HG03175 (cell line): ENCODE results near the gene RARRES2.
A peak's percentile ranks its signal among the peaks of the same experiment; 100 is the strongest.
"Not testable (repeated sequence)": the region's sequence is repeated elsewhere in the genome, so short reads cannot be mapped to it uniquely, and the experiment has no call there.

ENCODE experiments used
- ATAC-seq: cut with Tn5 transposase; IDR thresholded peaks from one replicate; pipeline ENCODE4 v1.9.1; 2021; ENCODE audit warnings: mild to moderate bottlenecking, moderate library complexity; ENCODE audit not compliant: unreplicated experiment

The RARRES2 gene

DNA sequence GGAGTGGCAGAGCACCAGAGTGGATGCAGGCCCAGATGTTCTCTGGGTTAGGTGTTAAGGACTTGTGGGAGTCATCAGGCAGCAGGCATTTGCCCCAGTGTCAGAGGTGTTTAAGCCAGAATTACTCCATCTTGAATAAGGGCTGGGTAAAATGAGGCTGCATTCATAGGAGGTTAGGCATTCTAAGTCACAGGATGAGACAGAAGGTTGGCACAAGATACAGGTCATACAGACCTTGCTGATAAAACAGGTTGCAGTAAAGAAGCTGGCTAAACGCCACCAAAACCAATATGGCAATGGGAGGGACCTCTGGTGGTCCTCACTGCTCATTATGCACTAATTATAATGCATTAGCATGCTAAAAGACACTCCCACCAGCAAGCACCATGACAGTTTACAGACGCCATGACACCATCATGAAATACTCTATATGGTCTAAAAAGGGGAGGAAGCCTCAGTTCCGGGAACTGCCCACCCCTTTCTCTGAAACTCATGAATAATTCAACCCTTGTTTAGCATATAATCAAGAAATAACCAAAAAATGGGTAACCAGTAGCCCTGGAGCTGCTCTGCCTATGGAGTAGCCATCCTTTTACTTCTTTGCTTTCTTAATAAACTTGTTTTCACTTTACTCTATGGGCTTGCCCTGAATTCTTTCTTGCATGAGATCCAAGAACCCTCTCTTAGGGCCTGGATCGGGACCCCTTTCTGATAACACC, 19.2 kb downstream of the RARRES2 start:
- ATAC-seq, result peak; percentile 33

DNA sequence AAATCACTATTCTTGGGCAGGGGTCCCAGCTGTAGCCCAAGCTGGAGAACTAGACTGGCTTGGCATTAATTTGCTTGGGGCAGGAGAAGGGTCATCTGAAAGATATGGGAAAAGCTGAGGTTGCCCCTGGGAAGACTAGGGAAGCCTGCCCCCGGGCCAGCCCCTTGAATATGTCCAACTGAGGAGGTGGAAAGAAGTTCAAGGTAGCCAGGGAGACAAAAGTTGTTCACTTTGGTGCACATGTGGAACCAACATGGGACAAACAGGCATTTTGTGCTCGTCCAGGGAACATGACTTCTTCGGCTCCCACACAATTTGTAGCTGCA, 19.7 kb downstream of the RARRES2 start:
- no peak for ATAC-seq

DNA sequence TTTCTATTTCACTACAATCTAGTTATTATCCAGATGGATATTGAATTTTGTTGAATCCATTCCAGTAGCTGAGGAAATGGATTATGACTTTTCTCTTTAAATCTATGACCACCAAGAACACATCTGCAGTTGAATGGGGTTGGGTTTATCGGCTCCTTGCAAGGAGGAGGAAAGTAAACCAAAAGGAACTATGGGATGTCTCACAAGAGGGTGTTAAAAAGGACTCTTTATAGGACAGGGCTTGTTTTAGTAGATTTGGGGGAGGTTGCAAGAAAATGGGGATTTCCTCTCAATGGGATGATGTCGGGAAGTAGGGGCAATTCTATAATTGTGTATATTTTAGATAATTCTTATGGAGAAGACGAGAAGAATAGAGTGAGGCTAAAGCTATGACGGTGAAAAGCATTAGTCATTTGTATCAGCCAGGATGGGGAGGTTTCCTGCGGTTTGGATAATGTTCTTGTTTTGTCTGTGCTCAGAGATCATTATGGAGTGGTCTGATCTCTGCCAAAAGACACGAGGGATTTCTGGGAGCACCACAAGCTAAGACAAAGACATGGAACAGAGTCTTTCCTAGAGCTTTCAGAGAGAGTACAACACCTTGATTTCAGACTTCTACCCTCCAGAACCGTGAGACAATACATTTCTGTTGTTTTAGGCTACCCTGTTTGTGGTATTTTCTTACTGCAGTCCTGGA, 23.5 kb downstream of the RARRES2 start:
- ATAC-seq, result no peak

DNA sequence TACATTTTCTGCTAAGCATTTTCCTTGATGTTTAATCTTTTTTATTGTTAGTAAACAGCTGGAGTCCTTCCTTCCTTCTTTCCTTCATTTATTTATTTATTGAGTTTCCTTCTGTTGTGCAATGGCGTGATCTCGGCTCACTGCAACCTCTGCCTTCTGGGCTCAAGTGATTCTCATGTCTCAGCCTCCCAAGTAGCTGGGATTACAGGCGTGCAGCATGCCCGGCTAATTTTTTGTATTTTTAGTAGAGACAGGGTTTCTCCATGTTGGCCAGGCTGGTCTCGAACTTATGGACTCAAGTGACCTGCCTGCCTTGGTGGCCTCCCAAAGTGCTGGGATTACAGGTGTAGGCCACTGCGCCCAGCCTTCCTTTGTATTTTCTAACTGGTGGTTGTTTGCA, 24.4 kb downstream of the RARRES2 start:
- not testable (repeated sequence) for ATAC-seq

DNA sequence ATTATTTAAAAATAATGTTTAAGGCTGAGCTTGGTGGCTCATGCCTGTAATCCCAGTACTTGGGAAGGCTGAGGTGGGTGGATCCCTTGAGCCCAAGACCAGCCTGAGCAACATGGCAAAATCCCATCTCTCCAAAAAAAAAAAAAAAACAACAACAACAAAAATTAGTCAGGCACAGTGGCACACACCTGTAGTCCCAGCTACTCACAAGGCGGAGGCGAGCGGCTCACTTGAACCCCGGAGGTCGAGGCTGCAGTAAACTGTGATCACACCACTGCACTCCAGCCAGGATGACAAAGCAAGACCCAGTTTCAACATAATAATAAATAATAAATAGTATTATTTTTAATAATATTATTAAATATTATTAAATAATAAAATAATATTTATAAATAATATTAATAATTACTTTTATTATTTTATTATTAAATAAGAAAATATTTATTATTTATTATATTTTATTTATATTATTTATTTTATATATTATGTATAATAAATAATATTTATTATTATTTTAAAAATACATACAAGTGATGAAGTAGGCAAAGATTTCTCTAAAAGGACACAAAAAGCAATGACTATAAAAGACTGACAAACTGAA, 26.7 kb downstream of the RARRES2 start:
- ATAC-seq, result no peak

DNA sequence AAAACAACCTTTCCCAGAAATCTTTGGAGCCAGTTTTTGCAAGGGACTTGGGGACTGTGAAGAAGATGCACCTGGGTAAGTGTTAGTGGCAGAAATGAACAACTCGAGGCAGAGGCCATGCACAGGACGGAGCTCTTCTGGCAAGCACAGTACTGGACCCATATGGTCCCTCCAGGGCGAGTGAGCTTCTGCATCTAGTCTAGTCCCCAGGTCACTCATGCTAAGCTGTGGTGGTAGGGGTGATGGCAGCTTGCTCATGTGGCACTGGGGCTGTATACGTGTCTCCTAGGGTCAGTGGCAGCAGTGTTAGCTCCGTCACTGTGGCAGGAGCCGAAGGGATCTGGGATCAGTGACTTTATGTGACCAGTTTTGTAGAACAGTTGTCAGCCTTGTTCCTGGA, 27.6 kb downstream of the RARRES2 start:
- ATAC-seq, result no peak

DNA sequence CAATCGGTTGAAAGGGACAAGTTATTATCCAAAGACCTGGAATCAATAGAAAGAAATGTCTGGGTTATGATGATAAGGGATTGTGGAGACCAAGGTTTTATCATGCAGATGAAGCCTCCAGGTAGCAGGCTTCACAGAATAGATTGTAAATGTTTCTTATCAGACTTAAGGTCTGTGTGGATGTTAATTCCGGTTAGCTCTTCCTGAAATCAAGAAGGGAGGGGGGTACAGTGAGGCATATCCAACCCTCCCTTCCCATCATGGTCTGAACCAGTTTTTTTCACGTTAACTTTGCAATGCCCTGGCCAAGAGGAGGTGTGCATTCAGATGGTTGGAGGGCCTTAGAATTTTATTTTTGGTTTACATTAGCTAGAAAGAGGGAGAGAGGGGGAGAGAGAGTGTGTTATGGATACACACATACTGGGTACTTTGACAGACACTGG, 28.0 kb downstream of the RARRES2 start:
- ATAC-seq, result no peak

DNA sequence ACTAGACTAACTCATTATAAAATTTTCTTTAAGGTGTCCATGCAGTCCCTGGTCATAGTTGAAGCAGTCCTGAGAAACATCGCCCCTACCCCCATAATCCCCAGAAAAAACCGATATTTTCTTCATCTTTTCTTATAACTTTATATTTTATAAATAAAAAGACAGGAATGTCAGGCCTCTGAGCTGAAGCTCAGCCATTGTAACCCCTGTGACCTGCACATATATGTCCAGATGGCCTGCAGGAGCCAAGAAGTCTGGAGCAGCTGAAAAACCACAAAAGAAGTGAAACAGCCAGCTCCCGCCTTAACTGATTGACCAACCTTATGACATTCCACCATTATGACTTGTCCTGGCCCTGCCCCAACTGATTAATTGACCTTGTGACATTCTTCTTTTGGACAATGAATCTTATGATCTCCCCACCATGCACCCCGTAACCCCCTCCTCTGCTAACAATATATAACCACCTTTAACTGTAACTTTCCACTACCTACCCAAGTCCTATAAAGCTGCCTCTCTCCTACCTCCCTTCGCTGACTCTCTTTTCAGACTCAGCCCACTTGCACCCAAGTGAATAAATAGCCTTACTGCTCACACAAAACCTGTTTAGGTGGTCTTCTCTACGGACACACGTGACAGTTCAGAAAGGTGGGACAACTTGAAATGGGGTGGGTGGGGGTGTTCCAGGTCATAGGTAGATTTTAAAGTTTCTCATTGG, 28.6 kb downstream of the RARRES2 start:
- ATAC-seq, result not testable (repeated sequence)

DNA sequence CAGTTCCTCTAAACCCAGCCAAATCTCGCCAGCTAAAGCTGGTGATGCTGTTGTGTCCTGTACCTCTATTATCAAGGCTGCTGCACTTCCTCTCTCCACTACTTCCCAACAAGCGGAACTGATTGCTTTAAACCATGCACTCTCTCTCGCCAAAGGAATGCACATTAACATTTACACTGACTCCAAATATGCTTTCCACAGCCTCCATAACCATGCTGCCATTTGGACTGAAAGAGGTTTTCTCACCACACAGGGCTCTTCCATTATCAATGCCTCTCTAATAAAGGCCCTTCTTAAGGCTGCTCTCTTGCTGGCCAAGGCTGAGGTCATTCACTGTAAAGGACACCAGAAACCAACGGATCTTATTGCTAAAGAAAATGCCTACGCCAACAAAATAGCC, 29.7 kb downstream of the RARRES2 start:
- no peak for ATAC-seq

DNA sequence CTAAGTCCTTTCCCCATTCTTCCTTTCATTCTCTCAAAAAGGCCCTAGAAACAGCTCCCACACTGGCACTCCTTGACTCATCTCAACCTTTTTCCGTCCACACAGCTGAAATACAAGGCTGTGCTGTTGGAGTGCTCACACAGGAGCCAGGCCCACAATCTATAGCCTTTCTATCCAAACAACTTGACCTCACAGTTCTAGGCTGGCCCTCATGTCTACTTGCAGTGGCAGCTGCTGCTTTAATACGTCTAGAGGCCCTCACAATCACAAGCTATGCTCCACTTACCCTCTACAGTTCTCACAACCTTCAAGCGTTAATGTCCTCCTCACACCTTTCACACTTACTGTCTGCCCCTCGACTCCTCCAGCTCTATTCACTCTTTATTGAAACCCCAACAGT, 30.3 kb downstream of the RARRES2 start:
- ATAC-seq, result no peak

DNA sequence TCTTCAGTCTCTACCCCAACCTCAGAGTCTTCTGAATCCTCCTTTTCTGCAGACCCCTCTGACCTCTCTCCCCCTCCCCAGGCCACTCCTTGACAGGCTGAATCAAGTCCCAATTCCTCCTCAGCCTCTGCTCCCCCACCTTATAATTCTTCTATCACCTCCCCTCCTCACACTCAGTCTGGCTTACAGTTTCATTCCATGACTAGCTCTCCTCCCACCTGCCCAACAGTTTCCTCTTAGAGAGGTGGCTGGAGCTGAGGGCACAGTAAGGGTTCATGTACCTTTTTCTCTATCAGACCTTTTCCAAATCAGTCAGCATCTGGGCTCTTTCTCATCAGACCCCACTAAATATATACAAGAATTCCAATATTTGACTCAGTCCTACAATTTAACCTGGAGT, 32.9 kb downstream of the RARRES2 start:
- no peak for ATAC-seq

DNA sequence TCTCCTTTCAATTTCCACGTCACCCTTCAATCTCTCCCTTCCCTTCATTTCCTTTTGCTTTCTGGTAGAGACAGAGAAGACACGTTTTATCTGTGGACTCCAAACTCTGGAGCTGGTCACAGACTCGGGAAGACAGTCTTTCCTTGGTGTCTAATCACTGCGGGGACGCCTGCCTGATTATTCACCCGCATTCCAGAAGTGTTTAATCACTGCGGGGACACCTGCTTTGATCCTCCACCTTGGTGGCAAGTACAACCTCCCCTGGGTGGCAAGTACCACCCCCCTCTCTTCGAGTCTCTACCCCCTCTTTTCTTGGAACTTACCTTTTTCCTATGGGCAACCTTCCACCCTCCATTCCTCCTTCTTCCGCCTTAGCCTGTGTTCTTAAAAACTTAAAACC, 33.5 kb downstream of the RARRES2 start:
- ATAC-seq, result no peak

DNA sequence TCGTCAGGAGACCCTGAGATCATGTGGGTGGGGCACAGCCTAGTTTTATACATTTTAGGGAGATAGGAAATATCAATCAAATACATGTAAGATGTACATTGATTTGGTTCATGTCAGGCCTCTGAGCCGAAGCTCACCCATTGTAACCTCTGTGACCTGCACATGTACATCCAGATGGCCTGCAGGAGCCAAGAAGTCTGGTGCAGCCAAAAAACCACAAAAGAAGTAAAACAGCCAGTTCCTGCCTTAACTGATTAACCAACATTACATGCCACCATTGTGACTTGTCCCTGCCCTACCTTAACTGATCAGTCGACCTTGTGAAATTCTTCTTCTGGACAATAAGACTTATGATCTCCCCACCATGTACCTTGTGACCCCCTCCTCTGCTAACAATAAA, 34.3 kb downstream of the RARRES2 start:
- no peak for ATAC-seq

DNA sequence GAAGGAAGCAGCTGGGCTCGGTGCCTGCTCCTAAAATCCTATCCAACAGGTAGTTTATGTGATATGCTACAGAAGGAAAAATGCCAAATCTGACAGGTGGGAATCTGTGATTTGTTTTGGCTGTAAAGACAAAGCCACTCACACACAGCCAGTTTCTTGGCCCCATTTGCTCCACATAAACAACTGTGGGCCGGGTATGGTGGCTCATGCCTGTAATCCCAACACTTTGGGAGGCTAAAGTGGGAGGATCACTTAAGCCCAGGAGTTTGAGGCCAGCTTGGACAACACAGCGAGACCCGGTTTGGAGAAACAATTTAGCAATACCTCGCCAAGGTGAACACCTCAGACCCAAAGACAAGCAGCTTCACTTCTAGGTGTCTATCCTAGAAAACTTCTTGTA, 35.1 kb downstream of the RARRES2 start:
- not testable (repeated sequence) for ATAC-seq

DNA sequence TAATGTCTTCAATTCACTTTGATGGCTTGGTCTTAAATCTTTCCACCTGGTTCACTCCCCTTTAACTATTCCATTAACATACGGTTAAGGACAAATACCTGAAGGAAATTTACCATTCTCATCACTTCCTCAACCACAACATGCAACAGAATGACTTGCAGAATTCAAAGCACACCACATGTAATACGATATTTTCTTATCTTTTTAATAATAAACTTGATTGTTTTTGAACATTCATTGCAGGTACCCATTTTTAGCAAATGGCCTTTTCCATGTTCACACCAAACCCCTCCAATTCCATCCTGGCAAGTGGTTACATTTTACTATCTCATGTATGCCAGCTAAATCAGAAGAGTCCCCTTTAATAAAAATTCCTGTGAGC, 35.5 kb downstream of the RARRES2 start:
- ATAC-seq, result not testable (repeated sequence)

DNA sequence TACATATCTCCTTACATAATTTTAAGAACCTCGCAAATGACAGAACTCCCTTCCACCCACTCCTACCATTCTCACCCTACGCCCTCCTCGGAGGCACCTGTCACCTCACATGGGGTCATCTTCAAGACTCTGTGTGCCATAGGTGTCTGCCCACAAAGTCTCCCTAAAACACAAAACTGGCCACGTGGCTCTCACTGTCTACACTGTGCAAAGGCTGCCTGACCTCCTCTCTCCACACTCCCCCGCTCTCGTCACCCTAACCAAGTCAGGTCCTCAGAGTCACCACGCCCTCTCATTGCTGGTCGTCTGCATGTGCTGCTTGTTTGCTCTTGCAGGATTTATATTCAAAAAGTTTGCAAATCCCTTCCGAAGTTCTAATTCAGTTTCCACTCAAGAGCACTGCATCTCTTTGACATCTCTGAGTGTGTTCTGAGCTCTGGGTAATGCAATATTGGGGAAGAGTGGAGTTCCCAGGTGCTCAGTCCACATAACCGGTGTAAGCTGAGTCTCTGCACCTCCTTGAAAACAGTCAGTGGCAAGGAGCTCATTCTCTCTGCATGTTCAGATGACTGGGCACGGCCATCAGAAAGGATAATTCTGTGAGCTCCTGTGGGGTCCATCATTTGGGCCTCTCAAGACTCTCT, 36.0 kb downstream of the RARRES2 start:
- not testable (repeated sequence) for ATAC-seq

DNA sequence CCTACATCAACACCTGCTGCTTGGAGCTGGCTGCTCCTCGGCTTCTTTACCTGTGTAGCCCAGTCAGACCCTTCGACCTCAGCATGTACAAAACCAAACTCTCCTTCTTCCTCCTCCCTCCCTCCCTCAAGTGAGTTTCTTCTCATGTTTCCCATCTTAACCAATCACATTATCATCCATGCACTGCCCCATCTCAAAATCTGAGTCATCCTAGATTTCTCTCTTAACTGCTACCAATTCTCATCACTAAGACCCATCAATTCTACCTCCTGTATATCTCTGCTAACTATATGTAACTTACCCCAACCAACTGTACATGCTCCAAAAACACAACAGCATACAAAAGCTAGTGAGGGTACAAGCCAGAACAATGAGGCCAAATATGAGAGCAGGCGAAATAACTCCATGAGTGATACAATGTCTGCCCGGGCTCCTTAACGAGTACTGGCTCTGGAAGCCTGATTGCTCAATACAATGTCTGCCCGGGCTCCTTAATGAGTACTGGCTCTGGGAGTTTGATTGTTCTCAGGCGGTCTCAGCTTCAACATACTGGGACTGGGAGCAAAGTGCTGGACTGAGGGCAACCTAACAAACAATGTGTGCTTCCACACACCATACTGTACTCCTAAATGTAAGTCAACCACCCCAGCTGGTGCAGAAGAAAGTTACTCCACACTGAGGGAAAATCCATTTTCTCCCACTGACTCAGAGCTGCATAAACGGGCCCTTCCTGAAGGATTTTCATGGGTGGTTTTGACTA, 36.8 kb downstream of the RARRES2 start:
- ATAC-seq, result not testable (repeated sequence)

DNA sequence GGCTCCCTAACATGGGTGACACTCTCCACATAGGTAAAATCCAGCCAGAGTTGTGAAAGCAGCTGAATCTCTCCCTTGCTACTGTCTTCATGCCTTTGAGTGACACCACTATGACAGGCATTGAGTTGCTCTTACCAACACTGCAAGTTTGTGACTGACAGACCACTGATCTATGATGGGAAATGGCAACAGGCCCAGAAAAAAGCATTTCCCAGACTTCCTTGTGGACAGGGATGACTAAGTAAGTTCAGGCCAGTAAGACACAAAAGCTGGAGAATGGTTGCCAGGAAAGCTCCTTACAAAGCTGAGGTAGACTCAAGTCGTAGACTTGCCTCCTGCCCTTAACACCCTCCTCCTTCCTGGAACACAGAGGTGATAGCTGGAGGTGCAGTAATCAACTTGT, 38.5 kb downstream of the RARRES2 start:
- ATAC-seq, result not testable (repeated sequence)

DNA sequence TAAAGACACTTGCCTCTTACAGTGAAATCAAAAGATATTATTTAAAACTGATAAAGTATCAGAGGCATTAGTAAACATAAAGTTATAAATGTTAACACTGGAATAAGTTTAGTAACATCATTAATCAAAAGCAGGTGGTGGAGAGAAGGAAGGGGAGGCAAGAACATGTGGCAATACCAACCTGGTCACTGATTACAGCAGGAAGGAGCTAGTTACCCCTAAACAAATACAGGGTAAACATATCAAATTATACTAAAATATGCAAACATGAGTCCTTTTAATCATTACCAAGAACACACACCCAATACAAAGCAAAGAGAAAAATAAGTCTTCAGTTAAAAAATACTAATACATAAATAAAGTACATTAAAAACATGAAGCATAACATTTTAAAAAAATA, 43.5 kb downstream of the RARRES2 start:
- not testable (repeated sequence) for ATAC-seq

DNA sequence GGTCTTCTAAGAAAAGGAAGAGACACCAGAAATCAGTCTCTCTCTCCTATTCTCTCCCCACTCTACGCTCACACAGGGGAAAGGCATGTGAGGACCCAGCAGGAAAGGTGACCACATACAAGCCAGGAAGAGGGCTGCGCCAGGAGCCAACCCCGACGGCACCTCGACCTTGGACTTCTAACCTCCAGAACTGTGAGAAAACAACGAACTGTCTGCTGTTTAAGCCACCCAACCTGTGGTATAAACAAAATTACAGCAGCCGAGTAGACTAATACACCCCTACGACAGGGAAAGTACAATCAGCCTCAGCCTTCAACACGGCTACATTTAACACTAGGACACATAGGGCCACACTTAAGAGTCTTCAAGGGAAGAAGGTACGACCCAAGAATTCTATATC, 44.6 kb downstream of the RARRES2 start:
- ATAC-seq, result not testable (repeated sequence)
